GM20000 (cell line): ENCODE results near the gene NEIL3.

ENCODE experiments used
- DNase-seq: peaks from one replicate; pipeline ENCODE4 v3.0.0; 2012; ENCODE audit warnings: low spot score
- CTCF ChIP-seq: IDR thresholded peaks from 2 replicates; pipeline ENCODE4 v1.5.1; 2012; ENCODE audit warnings: mild to moderate bottlenecking, control low read depth; ENCODE audit errors: extremely low read depth, missing control alignments

Gene NEIL3

GRCh38 chr4:177411996-177412395 lies 102.3 kb downstream of the NEIL3 start:
- no peak for TF ChIP-seq CTCF
- DNase-seq = no peak
